Rectal smooth muscle tissue (tissue), 1 donor: ENCODE data around the gene SLC2A3.
"Not testable (repeated sequence)": the region's sequence is repeated elsewhere in the genome, so short reads cannot be mapped to it uniquely, and the experiment has no call there.

Experiments used
- H3K27ac ChIP-seq: one replicate; pipeline ENCODE4 v1.7.0; 2013; ENCODE audit warnings: low read depth, low read length, inconsistent platforms
- H3K27me3 ChIP-seq: one replicate; pipeline ENCODE4 v1.7.0; 2013; ENCODE audit warnings: low read length; ENCODE audit not compliant: control insufficient read depth, insufficient read depth
- H3K36me3 ChIP-seq: one replicate; pipeline ENCODE4 v1.7.0; 2013; ENCODE audit warnings: low read length; ENCODE audit not compliant: control insufficient read depth, insufficient read depth
- H3K4me1 ChIP-seq: one replicate; pipeline ENCODE4 v1.7.0; 2013; ENCODE audit warnings: low read length; ENCODE audit not compliant: control insufficient read depth, insufficient read depth
- H3K4me3 ChIP-seq: one replicate; pipeline ENCODE4 v1.7.0; 2013; ENCODE audit warnings: low read length
- H3K9ac ChIP-seq: one replicate; pipeline ENCODE4 v1.7.0; 2013; ENCODE audit warnings: low read length

SLC2A3 gene

DNA sequence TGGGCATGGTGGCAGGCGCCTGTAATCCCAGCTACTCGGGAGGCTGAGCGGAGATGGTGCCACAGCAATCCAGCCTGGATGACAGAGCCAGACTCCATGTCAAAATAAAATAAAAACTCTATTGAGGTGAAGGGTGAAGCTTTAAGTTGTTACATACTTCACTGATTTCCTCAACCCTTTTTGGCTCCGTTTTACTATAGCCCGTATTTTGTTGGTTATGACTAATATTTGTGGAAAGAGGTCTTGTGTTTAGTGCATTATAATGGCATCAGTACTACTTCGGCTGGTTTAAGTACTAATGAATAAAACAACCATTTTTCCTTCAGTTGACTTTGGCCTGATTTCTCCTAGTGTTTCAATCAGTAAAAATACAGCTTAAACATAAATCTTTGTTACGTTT, 36.2 kb downstream of the SLC2A3 start:
- no peak overlapping the region for H3K27ac ChIP-seq
- no peaks in the 10 kb centered on the region for H3K36me3 ChIP-seq
- H3K4me1 ChIP-seq = no peaks in the 10 kb centered on the region
- H3K9ac ChIP-seq = no peak overlapping the region
- no peaks in the 10 kb centered on the region for H3K27me3 ChIP-seq
- H3K4me3 ChIP-seq = no peak overlapping the region

DNA sequence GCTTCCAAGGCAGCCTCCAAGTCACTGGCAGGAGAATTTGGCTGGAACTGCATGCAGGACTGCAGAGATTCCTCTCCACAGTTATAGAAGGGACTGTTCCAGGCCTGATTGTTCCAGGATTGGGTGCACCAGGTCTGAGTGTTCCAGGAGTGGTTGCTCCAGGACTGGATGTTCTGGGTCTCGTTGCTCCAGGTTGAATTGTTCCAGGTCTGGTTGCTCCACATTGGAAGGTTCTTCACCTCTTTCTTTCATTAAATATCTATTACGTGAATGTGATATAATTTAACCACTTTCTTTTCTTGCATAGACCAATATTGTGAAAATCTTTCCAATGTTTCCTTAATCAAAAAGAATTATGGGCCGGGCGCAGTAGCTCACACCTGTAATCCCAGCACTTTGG, 39.3 kb downstream of the SLC2A3 start:
- not testable (repeated sequence) for H3K4me1 ChIP-seq, H3K27me3 ChIP-seq, H3K4me3 ChIP-seq, H3K36me3 ChIP-seq, H3K9ac ChIP-seq, H3K27ac ChIP-seq

DNA sequence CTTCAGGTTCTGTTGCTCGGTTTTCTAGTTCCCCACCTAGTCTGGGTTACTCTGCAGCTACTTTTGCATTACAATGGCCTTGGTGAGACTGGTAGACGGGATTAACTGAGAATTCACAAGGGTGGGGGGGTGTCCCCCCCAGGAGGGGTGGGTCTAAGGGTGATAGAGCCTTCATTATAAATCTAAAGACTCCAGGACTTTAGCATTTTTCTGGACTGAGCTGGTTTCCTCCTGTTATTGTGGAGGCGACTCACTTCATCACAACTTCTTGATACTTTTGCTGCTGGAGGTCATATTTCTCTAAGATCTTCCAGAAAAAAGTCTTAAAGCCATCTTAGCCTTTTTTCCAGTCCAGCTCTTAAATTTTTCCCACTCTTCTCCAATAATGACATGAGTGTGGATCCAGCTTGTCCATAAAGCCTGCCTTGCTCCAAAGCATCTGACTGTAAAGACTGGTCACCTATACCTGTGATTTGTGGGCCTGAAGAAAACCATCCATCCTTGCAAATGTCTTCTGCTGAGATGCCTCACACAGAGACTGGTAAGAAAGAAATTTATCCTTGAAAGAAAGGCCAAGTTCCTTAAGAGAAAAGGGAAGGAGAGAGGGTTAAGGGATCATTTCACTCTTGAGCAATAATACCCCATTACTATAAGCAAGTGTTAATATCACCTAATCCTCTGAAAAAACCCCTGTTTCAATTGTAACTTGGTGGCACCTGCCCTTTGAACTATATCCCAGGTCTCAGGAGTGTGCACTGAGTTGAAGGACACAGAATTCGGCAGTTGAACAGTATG, 43.6 kb downstream of the SLC2A3 start:
- no peak overlapping the region for H3K27ac ChIP-seq
- no peak overlapping the region for H3K4me3 ChIP-seq
- no peaks in the 10 kb centered on the region for H3K4me1 ChIP-seq
- H3K36me3 ChIP-seq = no peaks in the 10 kb centered on the region
- H3K27me3 ChIP-seq = no peaks in the 10 kb centered on the region
- H3K9ac ChIP-seq = no peak overlapping the region

DNA sequence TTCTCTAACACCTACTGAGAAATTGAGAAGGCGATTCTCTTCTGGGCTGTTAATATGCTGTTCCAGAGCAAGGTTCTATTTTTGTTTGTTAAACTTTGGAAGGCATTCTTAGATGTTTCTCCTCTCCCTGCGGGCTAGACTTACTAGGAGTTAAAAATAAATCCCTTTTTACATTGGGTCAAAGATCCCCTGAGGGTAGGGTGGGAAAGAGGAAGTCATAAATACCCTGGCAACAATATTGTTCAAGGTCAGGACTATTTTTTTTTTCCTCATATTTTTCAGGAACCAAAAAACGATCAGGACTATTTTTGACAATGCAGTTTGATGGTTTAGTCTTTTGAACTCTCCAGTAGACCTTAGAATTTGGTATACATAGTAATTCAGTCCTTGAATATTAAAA, 51.3 kb downstream of the SLC2A3 start:
- Histone ChIP-seq H3K4me3 (no peak overlapping the region), H3K36me3 (no peaks in the 10 kb centered on the region), H3K27me3 (no peaks in the 10 kb centered on the region), H3K4me1 (no peaks in the 10 kb centered on the region), H3K9ac (no peak overlapping the region), H3K27ac (no peak overlapping the region)

DNA sequence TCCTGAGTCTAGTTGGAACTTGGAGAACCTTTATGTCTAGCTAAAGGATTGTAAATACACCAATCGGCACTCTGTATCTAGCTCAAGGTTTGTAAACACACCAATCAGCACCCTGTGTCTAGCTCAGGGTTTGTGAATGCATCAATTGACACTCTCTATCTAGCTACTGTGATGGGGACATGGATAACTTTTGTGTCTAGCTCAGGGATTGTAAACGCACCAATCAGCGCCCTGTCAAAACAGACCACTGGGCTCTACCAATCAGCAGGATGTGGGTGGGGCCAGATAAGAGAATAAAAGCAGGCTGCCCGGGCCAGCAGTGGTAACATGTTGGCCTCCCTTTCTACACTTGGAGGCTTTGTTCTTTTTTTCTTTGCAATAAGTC, 54.3 kb downstream of the SLC2A3 start:
- not testable (repeated sequence) for H3K36me3 ChIP-seq, H3K27me3 ChIP-seq, H3K27ac ChIP-seq, H3K4me3 ChIP-seq, H3K4me1 ChIP-seq, H3K9ac ChIP-seq

DNA sequence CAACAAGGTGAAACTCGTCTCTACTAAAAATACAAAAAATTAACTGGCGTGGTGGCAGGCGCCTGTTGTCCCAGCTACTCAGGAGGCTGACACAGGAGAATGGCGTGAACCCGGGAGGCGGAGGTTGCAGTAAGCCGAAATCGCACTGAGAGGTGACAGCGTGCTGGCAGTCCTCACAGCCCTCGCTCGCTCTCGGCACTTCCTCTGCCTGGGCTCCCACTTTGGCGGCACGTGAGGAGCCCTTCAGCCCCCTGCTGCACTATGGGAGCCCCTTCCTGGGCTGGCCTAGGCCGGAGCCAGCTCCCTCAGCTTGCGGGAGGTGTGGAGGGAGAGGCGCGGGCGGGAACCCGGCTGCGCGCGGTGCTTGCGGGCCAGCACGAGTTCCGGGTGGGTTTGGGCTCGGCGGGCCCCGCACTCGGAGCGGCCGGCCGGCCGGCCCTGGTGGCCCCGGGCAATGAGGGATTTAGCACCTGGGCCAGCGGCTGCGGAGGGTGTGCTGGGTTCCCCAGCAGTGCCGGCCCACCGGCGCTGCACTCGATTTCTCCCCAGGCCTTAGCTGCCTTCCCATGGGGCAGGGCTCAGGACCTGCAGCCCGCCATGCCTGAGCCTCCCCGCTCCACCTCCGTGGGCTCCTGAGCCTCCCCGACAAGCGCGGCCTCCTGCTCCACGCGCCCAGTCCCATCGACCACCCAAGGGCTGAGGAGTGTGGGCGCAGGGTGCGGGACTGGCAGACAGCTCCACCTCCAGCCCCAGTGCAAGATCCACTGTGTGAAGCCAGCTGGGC, 54.8 kb downstream of the SLC2A3 start:
- not testable (repeated sequence) for H3K9ac ChIP-seq, H3K27ac ChIP-seq, H3K4me3 ChIP-seq, H3K36me3 ChIP-seq, H3K27me3 ChIP-seq, H3K4me1 ChIP-seq

DNA sequence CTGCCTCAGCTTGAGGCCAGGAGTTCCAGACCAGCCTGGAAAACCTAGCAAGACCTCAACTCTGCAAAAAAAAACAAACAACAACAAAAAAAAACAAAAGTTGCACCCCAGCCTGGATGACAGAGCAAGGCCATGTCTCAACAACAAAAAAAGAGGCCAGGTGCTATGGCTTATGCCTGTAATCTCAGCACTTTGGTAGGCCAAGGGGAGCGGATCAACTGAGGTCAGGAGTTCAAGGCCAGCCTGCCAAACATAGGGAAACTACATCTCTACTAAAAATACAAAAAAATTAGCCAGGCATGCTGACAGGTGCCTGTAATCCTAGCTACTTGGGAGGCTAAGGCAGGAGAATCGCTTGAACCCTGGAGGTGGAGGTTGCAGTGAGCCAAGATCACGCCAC, 56.7 kb downstream of the SLC2A3 start:
- Histone ChIP-seq H3K4me1 (no peaks in the 10 kb centered on the region), H3K36me3 (no peaks in the 10 kb centered on the region), H3K4me3 (no peak overlapping the region), H3K9ac (no peak overlapping the region), H3K27me3 (no peaks in the 10 kb centered on the region), H3K27ac (no peak overlapping the region)

DNA sequence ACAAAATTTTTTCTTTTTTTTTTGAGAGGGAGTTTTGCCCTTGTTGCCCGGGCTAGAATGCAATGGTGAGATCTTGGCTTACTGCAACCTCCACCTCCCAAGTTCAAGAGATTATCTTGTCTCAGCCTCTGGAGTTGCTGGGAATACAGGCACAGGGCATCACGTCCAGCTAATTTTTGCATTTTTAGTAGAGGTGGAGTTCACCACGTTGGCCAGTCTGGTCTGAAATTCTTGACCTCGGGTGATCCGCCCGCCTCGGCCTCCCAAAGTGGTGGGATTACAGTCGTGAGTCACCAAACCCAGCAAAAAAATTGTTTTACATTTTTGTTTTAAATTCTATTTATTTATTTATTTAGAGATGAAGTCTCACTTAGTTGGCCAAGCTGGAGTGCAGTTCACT, 58.6 kb downstream of the SLC2A3 start:
- no peak overlapping the region for H3K27ac ChIP-seq
- no peak overlapping the region for H3K4me3 ChIP-seq
- no peaks in the 10 kb centered on the region for H3K4me1 ChIP-seq
- H3K36me3 ChIP-seq = no peaks in the 10 kb centered on the region
- no peaks in the 10 kb centered on the region for H3K27me3 ChIP-seq
- no peak overlapping the region for H3K9ac ChIP-seq

DNA sequence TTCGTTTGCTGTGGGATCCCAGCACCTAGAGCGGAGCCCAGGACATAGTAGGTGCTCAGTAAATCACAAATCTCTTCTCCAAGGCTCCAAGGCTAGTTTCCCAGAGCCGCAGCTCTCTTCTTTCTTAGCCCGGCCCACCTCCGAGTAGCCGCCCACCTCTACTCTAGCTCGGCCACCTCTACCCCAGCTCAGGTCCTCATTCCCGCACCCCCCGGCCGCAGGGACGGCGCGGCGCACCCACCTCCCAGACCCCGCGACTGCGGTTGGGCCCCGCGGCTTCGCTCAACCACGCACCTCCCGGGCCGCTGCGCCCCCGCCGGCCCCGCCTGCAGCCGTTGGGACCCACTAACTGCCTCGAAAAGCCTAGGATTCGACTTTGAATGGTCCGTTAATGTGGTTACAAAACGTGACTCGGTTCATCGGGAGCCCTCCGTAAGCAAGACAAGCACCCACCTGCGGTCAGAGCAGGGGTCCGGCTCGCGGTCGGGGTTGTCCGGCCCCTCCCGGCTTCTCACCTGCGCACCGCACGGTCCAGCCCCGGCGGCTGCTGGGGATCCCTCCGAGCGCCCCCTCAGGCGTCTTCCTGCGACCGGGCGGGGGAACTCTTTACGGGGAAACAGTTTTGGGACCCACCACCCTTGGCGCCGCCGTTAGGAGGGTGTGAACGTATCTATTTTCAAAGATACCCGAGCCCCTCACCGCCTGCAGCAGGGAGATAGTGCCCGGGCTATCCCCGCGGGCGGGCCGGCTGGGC, 63.2 kb downstream of the SLC2A3 start, which contains the start of gene SLC2A14:
TSS of gene SLC2A14 (minus strand) at position 350 of the 754 bp plus-strand sequence. CDS start 3,035 bp downstream, outside the sequence.
- H3K9ac ChIP-seq = no peak within 1 kb of the TSS
- H3K36me3 ChIP-seq = no peaks in the 10 kb centered on the region
- no peaks in the 10 kb centered on the region for H3K4me1 ChIP-seq
- H3K27ac ChIP-seq = no peak within 1 kb of the TSS
- no peaks in the 10 kb centered on the region for H3K27me3 ChIP-seq
- H3K4me3 ChIP-seq = no peak within 1 kb of the TSS

DNA sequence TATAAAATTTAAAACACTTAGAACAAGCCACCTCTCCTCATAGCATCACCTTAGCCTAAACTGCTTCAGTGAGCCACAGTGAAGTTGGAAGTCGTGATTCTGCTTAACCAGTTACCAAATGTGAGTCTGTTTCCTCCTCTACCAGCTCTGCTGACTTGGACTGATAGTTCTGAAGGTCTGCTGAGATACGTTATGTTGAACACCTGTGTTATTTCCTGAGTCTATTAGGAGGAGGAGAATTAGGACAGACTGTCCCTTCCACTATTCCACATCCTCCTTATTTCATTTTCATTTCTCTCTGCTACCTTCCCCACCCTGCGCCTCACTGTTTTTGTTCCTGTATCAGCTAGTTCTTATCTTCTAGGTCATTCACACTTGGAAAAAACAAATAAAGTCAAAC, 65.7 kb downstream of the SLC2A3 start:
- Histone ChIP-seq H3K9ac (no peak overlapping the region), H3K4me1 (no peaks in the 10 kb centered on the region), H3K27ac (no peak overlapping the region), H3K4me3 (no peak overlapping the region), H3K36me3 (no peaks in the 10 kb centered on the region), H3K27me3 (no peaks in the 10 kb centered on the region)
